K562 (cell line): ENCODE measurements around the gene GPR152. TPM values are rescaled to one million over a fixed set of nuclear protein-coding genes. Genes with fewer than 3 reads are reported as not detected.

ENCODE experiments used
- ATAC-seq: fragments of 200-7000 bp; cut with Tn5 transposase; 3 replicates; pipeline ENCODE4 v1.9.1; 2020; ENCODE audit warnings: moderate library complexity
- BruUV-seq: library from RNA; stranded (reverse); fragments of 400-500 nt; replicated peaks from 2 replicates; lab custom pipeline; 2021; lab: Mats Ljungman, UMichigan
- CTCF ChIA-PET: fragments of 300-600 bp; formaldehyde crosslinking; extraction: SDS; loops from one replicate; lab custom pipeline; 2021; ENCODE audit warnings: low intra/inter-chr PET ratio; lab: Yijun Ruan, JAX
- POLR2A ChIA-PET: fragments of 300-600, 350-650 bp; sonication (Branson Sonifier 250); formaldehyde crosslinking; extraction: SDS; loops from one replicate; lab custom pipeline; 2021; ENCODE audit warnings: antibody characterized with exemption, inconsistent platforms; lab: Yijun Ruan, JAX
- DNase-seq, 4 experiments: peaks; one replicate each; pipeline versions ENCODE4 v3.0.0 to v3.0.0-alpha.2; 2011 to 2018; ENCODE audit warnings: low spot score in 3 of 4, mixed read lengths in 3 of 4; ENCODE audit errors: extremely low read depth in 1 of 4
- FAIRE-seq: peaks from 2 replicates; lab custom pipeline; 2011; peaks lifted over from hg19 to GRCh38; lab: Jason Lieb, UNC
- H2AFZ ChIP-seq: 2 replicates; pipeline ENCODE4 v1.6.0; 2011; ENCODE audit warnings: low read depth, low read length, control low read depth, inconsistent platforms
- H3K27ac ChIP-seq: fragments of 200-600 bp; 3 replicates; pipeline ENCODE4 v1.8.0; 2011; ENCODE audit warnings: low read depth, mild to moderate bottlenecking, control low read depth, inconsistent platforms, low read length, moderate library complexity, mixed read lengths; ENCODE audit errors: extremely low read depth
- H3K27me3 ChIP-seq, 2 experiments: fragments of 300-600 bp in 1 of 2; 2 replicates in 1 of 2; 3 replicates in 1 of 2; pipeline versions ENCODE4 v1.6.0 to v1.8.0; 2011; ENCODE audit warnings: inconsistent platforms in 2 of 2, low read length in 2 of 2, mild to moderate bottlenecking in 1 of 2, mixed read lengths in 1 of 2, moderate library complexity in 1 of 2; ENCODE audit not compliant: control insufficient read depth in 2 of 2, insufficient read depth in 2 of 2
- H3K36me3 ChIP-seq: fragments of 300-600 bp; 3 replicates; pipeline ENCODE4 v1.8.0; 2011; ENCODE audit warnings: mild to moderate bottlenecking, low read length, inconsistent platforms; ENCODE audit not compliant: control insufficient read depth, insufficient read depth
- H3K4me1 ChIP-seq, 2 experiments: fragments of 200-600 bp in 1 of 2; replicated peaks in 1 of 2; 2 replicates in 1 of 2; 3 replicates in 1 of 2; pipeline versions ENCODE4 v1.5.1 to v1.8.0; 2011; ENCODE audit warnings: inconsistent platforms in 2 of 2, low read length in 2 of 2, mild to moderate bottlenecking in 1 of 2, mixed read lengths in 1 of 2, moderate library complexity in 1 of 2; ENCODE audit not compliant: control insufficient read depth in 2 of 2, insufficient read depth in 2 of 2
- H3K4me2 ChIP-seq: 2 replicates; pipeline ENCODE4 v1.6.1; 2011; ENCODE audit warnings: low read length, control low read depth, inconsistent platforms, mixed read lengths; ENCODE audit not compliant: insufficient read depth
- H3K4me3 ChIP-seq: fragments of 200-600 bp; sonication (generic), shearing (Covaris generic); 2 replicates; pipeline ENCODE4 v1.5.1; 2016; ENCODE audit warnings: control low read depth, inconsistent platforms
- H3K79me2 ChIP-seq: fragments of 200-600 bp; 3 replicates; pipeline ENCODE4 v1.8.0; 2011; ENCODE audit warnings: low read length, inconsistent platforms; ENCODE audit not compliant: control insufficient read depth, insufficient read depth
- H3K9ac ChIP-seq, 2 experiments: 2 replicates each; pipeline versions ENCODE4 v1.6.0 to v1.6.1; 2011; ENCODE audit warnings: low read depth in 2 of 2, low read length in 2 of 2, control low read depth in 1 of 2, inconsistent platforms in 1 of 2, mild to moderate bottlenecking in 1 of 2, mixed read lengths in 1 of 2; ENCODE audit not compliant: insufficient read depth in 1 of 2
- H3K9me1 ChIP-seq: one replicate; pipeline ENCODE4 v1.6.0; 2011; ENCODE audit warnings: inconsistent platforms, mild to moderate bottlenecking, low read length, moderate library complexity; ENCODE audit not compliant: control insufficient read depth, insufficient read depth
- H3K9me3 ChIP-seq: replicated peaks from 2 replicates; pipeline ENCODE4 v1.5.1; 2011; ENCODE audit warnings: low read depth, low read length, inconsistent platforms; ENCODE audit not compliant: control insufficient read depth, insufficient read depth
- H4K20me1 ChIP-seq: replicated peaks from 2 replicates; pipeline ENCODE4 v1.6.1; 2011; ENCODE audit warnings: low read length, inconsistent platforms, mixed read lengths; ENCODE audit not compliant: control insufficient read depth, insufficient read depth
- BRD9 ChIP-seq: fragments of 450-650 bp; IDR thresholded peaks from 2 replicates; pipeline ENCODE4 v1.6.1; 2018; ENCODE audit warnings: low read depth; ENCODE audit not compliant: partially characterized antibody
- CEBPB ChIP-seq: fragments of 450-650 bp; IDR thresholded peaks from 2 replicates; pipeline ENCODE4 v1.6.1; 2016; ENCODE audit warnings: missing genetic modification characterization, missing compliant biosample characterization
- EGR1 ChIP-seq: fragments of 450-650 bp; conservative IDR thresholded peaks from 2 replicates; pipeline ENCODE4 v1.6.1; 2017; ENCODE audit warnings: mild to moderate bottlenecking
- ETV6 ChIP-seq, 3 experiments: fragments of 150-350 bp in 1 of 3; sonication (generic) in 1 of 3; formaldehyde crosslinking in 1 of 3; IDR thresholded peaks; 2 replicates each; pipeline versions ENCODE4 v1.6.1 to v1.8.0; 2014 to 2022; ENCODE audit warnings: borderline replicate concordance in 2 of 3, low read depth in 2 of 3, antibody characterized with exemption in 1 of 3, low read length in 1 of 3, mild to moderate bottlenecking in 1 of 3, missing genetic modification reagents in 1 of 3
- MTA1 ChIP-seq: fragments of 450-650 bp; IDR thresholded peaks from 2 replicates; pipeline ENCODE4 v1.6.1; 2017; ENCODE audit warnings: borderline replicate concordance
- NFIC ChIP-seq: fragments of 450-650 bp; IDR thresholded peaks from 2 replicates; pipeline ENCODE4 v1.6.1; 2017; ENCODE audit warnings: mild to moderate bottlenecking, inconsistent platforms
- TARDBP ChIP-seq: fragments of 450-650 bp; IDR thresholded peaks from 2 replicates; pipeline ENCODE4 v1.6.1; 2016
- WGBS: fragments of 100-300 bp; shearing (Covaris generic); methylation state at CpG from one replicate; pipeline ENCODE4 v1.1.6; 2016; ENCODE audit warnings: low coverage, mixed read lengths; ENCODE audit not compliant: insufficient coverage; ENCODE audit errors: missing lambda C conversion rate; 5-methylcytosine and 5-hydroxymethylcytosine counted together
- in situ Hi-C: fragments of 300-500 bp; cut with MboI; formaldehyde crosslinking; loops from 4 replicates; pipeline ENCODE4 v1.15.0; 2018; ENCODE audit warnings: inconsistent platforms, mixed read lengths
- intact Hi-C: fragments of 100-400 bp; cut with micrococcal nuclease; formaldehyde crosslinking; loops from 2 replicates; pipeline ENCODE4 v1.14.2; 2022
- polyA plus RNA-seq, 8 experiments: library from polyadenylated mRNA; depleted of rRNA in 4 of 8; stranded (reverse) in 5 of 8; unstranded in 3 of 8; fragments of >200 nt; fragmentation: Nextera tagmentation in 2 of 8; fragmentation: Illumina TruSeq in 1 of 8; extraction: Ambion mirVana in 2 of 8; extraction: Trizol in 1 of 8; gene quantifications; 2 replicates each; pipeline versions ENCODE4 v1.2.1 to v1.2.3, GENCODE V29; 2011 to 2014; ENCODE audit warnings: inconsistent platforms in 1 of 8, missing spikeins in 1 of 8
- total RNA-seq, 7 experiments: library from RNA; depleted of rRNA in 6 of 7; stranded (reverse); fragments of >200 nt in 6 of 7; fragmentation: Illumina TruSeq in 2 of 7; extraction: Trizol in 2 of 7; gene quantifications; 2 replicates each; pipeline versions ENCODE4 v1.2.1 to v1.2.3, GENCODE V29; 2011 to 2021; ENCODE audit warnings: low replicate concordance in 1 of 7
- TF ChIP-seq, protein P1 (sequence below): sonication (generic); formaldehyde crosslinking; IDR thresholded peaks from 2 replicates; pipeline ENCODE4 v1.8.1; 2023; ENCODE audit warnings: mild to moderate bottlenecking, missing genetic modification reagents

GPR152 gene
- total and polyA plus RNA-seq, 9 of the 15 experiments (the other 6 are each of a cell fraction or from before 2014, with no cell fraction given) = not detected

DNA sequence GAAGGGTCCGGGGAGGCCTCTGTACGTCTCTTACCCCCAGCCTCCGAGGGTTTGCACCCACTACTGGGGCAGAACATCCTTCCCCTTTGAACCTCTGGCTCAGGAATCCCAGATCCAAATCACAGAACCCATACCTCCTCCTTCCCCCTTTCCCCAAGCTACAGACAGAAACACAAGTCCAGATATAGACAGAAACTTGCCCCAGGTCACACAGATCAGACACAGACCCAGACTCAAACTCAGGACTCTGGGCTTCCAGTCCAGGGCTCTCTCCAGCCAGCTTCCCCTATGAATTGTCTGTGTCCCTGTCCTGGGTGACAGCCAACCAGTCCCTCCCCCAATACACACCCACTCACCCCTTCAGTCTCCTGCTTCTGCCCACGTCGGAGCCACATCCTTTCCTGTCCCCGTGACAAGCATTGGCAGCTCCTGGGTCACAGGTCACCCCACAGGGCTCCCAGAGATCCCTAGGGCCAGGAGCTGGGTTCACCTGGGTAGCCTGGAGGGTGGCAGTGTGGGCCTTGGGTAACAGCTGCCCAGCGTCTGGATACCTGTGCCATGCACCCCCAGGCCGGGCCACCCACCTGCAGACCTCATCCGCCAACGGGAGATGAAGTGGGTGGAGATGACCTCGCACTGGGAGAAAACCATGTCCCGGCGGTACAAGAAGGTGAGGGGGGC is 47.9 kb downstream of the GPR152 start:
- Histone ChIP-seq H3K36me3 (peaks cover 10% of the 10 kb centered on the region), H3K9me3 (no peaks in the 10 kb centered on the region), H2AFZ (no peak overlapping the region; the same call in 1 of the 2 replicates), H3K4me3 (no peak overlapping the region)
- 56% methylated on average over 7 of the region's 13 CpGs for WGBS
- peak in 1 of 4 experiments; percentile 12 for DNase-seq
- peak; percentile 33; the same call in 1 of the 2 replicates for TF ChIP-seq NFIC
- TF ChIP-seq EGR1 = peak; percentile 88
- no peak for TF ChIP-seq TARDBP
- TF ChIP-seq ETV6 (IDR thresholded peaks at IDR 0.05; ENCODE audit: borderline replicate concordance in 1 of 2, low read depth in 2 of 2, low read length in 1 of 2) = no peak
- TF ChIP-seq ETV6 (CRISPR knock-in tag; IDR thresholded peaks at IDR 0.05; ENCODE audit: borderline replicate concordance) = no peak
- TF ChIP-seq BRD9 = no peak
- TF ChIP-seq, protein P1, sequence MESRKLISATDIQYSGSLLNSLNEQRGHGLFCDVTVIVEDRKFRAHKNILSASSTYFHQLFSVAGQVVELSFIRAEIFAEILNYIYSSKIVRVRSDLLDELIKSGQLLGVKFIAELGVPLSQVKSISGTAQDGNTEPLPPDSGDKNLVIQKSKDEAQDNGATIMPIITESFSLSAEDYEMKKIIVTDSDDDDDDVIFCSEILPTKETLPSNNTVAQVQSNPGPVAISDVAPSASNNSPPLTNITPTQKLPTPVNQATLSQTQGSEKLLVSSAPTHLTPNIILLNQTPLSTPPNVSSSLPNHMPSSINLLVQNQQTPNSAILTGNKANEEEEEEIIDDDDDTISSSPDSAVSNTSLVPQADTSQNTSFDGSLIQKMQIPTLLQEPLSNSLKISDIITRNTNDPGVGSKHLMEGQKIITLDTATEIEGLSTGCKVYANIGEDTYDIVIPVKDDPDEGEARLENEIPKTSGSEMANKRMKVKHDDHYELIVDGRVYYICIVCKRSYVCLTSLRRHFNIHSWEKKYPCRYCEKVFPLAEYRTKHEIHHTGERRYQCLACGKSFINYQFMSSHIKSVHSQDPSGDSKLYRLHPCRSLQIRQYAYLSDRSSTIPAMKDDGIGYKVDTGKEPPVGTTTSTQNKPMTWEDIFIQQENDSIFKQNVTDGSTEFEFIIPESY (CRISPR knock-in tag) = peak; percentile 30; the same call in 1 of the 2 replicates
- TF ChIP-seq CEBPB = no peak
- no peak for TF ChIP-seq MTA1
- TF ChIP-seq, all 486 proteins: peak for 3
- H3K27ac ChIP-seq = no peak overlapping the region
- H3K9me1 ChIP-seq = no peaks in the 10 kb centered on the region
- H3K9ac ChIP-seq = peak overlapping the region in 1 of 2 experiments; percentile 87; a peak in 2 of 4 replicates
- in situ Hi-C loops = no loop called here
- H3K4me2 ChIP-seq = no peak overlapping the region
- no peaks in the 10 kb centered on the region for H4K20me1 ChIP-seq
- ChIA-PET POLR2A (interaction anchor here (0.6 to 1.2 kb wide), 4 partner anchors 8 to 97 kb away, joined by 3 to 4 read pairs (median 4); no protein-coding TSS in a partner anchor), CTCF (no interaction called here)
- no TSS peak for BruUV-seq
- H3K79me2 ChIP-seq = peaks cover 17% of the 10 kb centered on the region
- ATAC-seq (no peak), FAIRE-seq (peak; percentile 56)
- intact Hi-C loops = loop anchor here (5.0 kb wide), 2 partner anchors 78 to 178 kb away; partner anchors contain the start of genes AIP and GSTP1
- H3K27me3 ChIP-seq = no peaks in the 10 kb centered on the region
- peaks cover 18 to 85% of the 10 kb centered on the region in 2 experiments for H3K4me1 ChIP-seq
